GM19240 (cell line): ENCODE results near the gene PPARA.

Experiments
- DNase-seq: peaks from one replicate; pipeline ENCODE4 v3.0.0; 2011; ENCODE audit warnings: low spot score; ENCODE audit not compliant: insufficient read length

The PPARA gene

GRCh38 chr22:46150034-46150654 is at the start of gene PPARA:
TSS of gene PPARA (plus strand) at chr22:46150526. CDS start at chr22:46198384, 47,858 bp downstream.
- DNase-seq, result peak; percentile 94

- DNase-seq, result no peak
Observed at GRCh38 chr22:46102159-46102558, 48.2 kb upstream of the PPARA start.

GRCh38 chr22:46102752-46103151 is 47.6 kb upstream of the PPARA start:
- DNase-seq, result no peak

- no peak for DNase-seq
Observed at GRCh38 chr22:46103181-46103580, 47.1 kb upstream of the PPARA start.

GRCh38 chr22:46103664-46104063 is 46.7 kb upstream of the PPARA start:
- no peak for DNase-seq

- DNase-seq, result no peak
Observed at GRCh38 chr22:46104170-46104880, 46.0 kb upstream of the PPARA start.

GRCh38 chr22:46104881-46105493 is 45.3 kb upstream of the PPARA start:
- DNase-seq, result no peak

- DNase-seq, result no peak
Observed at GRCh38 chr22:46105494-46106278, 44.6 kb upstream of the PPARA start.

GRCh38 chr22:46106279-46107022 is 43.9 kb upstream of the PPARA start:
- DNase-seq, result no peak

- DNase-seq, result no peak
Observed at GRCh38 chr22:46107089-46107664, 43.1 kb upstream of the PPARA start.

- no peak for DNase-seq
Observed at GRCh38 chr22:46107753-46108563, 42.4 kb upstream of the PPARA start.

- no peak for DNase-seq
Observed at GRCh38 chr22:46108564-46109473, 41.5 kb upstream of the PPARA start.

- DNase-seq, result no peak
Observed at GRCh38 chr22:46109474-46110003, 40.8 kb upstream of the PPARA start.

- no peak for DNase-seq
Observed at GRCh38 chr22:46110215-46110614, 40.1 kb upstream of the PPARA start.

GRCh38 chr22:46111645-46112306 is 38.5 kb upstream of the PPARA start:
- no peak for DNase-seq

GRCh38 chr22:46112405-46112804 is 37.9 kb upstream of the PPARA start:
- no peak for DNase-seq

- DNase-seq, result no peak
Observed at GRCh38 chr22:46113110-46113909, 37.0 kb upstream of the PPARA start.
